GM23338 (cell line): ENCODE data around the gene DRAXIN. TPM values are rescaled to one million over a fixed set of nuclear protein-coding genes. Genes with fewer than 3 reads are reported as not detected.

Experiments used
- ATAC-seq: fragments of 200-7000 bp; cut with Tn5 transposase; 3 replicates; pipeline ENCODE4 v1.9.1; 2020
- DNase-seq: peaks from one replicate; pipeline ENCODE4 v3.0.0-alpha.2; 2015; ENCODE audit warnings: low spot score
- H2AFZ ChIP-seq: fragments of 200-600 bp; sonication (generic); 2 replicates; pipeline ENCODE4 v1.8.0; 2016; ENCODE audit warnings: antibody characterized with exemption, mild to moderate bottlenecking, moderate library complexity
- H3F3A ChIP-seq: fragments of 200-600 bp; sonication (generic); replicated peaks from 2 replicates; pipeline ENCODE4 v1.8.0; 2017; ENCODE audit warnings: antibody characterized with exemption, mixed run types, low read depth
- H3K27ac ChIP-seq: fragments of 200-600 bp; sonication (generic); 2 replicates; pipeline ENCODE4 v1.6.1; 2016; ENCODE audit warnings: low read depth
- H3K27me3 ChIP-seq: fragments of 200-600 bp; sonication (generic); 2 replicates; pipeline ENCODE4 v1.8.0; 2016; ENCODE audit warnings: mild to moderate bottlenecking, mixed run types, moderate library complexity; ENCODE audit not compliant: insufficient read depth
- H3K36me3 ChIP-seq: fragments of 200-600 bp; sonication (generic); 2 replicates; pipeline ENCODE4 v1.8.0; 2016; ENCODE audit warnings: mild to moderate bottlenecking; ENCODE audit not compliant: insufficient read depth
- H3K4me1 ChIP-seq: fragments of 200-600 bp; sonication (generic); 2 replicates; pipeline ENCODE4 v1.8.0; 2016; ENCODE audit warnings: mild to moderate bottlenecking, moderate library complexity; ENCODE audit not compliant: insufficient read depth
- H3K4me2 ChIP-seq: fragments of 200-600 bp; sonication (generic); 2 replicates; pipeline ENCODE4 v1.7.1; 2017; ENCODE audit warnings: mixed run types
- H3K4me3 ChIP-seq: fragments of 200-600 bp; sonication (generic); 2 replicates; pipeline ENCODE4 v1.6.1; 2016; ENCODE audit warnings: mixed run types
- H3K79me2 ChIP-seq: fragments of 200-600 bp; sonication (generic); replicated peaks from 2 replicates; pipeline ENCODE4 v1.8.0; 2017; ENCODE audit warnings: mild to moderate bottlenecking; ENCODE audit not compliant: insufficient read depth
- H3K9me2 ChIP-seq: fragments of 200-600 bp; sonication (generic); 2 replicates; pipeline ENCODE4 v1.8.0; 2017; ENCODE audit not compliant: insufficient read depth
- H4K20me1 ChIP-seq: fragments of 200-600 bp; sonication (generic); replicated peaks from 2 replicates; pipeline ENCODE4 v1.8.0; 2017; ENCODE audit warnings: mild to moderate bottlenecking; ENCODE audit not compliant: insufficient read depth
- H3K27ac Mint-ChIP-seq: 2 replicates; pipeline ENCODE4 v1.8.0; 2020; ENCODE audit warnings: inconsistent platforms, mild to moderate bottlenecking, moderate library complexity, mixed read lengths
- H3K27me3 Mint-ChIP-seq: 3 replicates; pipeline ENCODE4 v1.8.0; 2022; ENCODE audit warnings: low read depth, mild to moderate bottlenecking, moderate library complexity, mixed read lengths, inconsistent platforms; ENCODE audit not compliant: insufficient read depth, poor library complexity
- H3K36me3 Mint-ChIP-seq: 3 replicates; pipeline ENCODE4 v1.8.0; 2021; ENCODE audit warnings: low read depth, mild to moderate bottlenecking, inconsistent platforms, moderate library complexity, mixed read lengths
- H3K4me1 Mint-ChIP-seq: 3 replicates; pipeline ENCODE4 v1.8.0; 2020; ENCODE audit warnings: mild to moderate bottlenecking, inconsistent platforms, mixed read lengths
- H3K4me3 Mint-ChIP-seq: 3 replicates; pipeline ENCODE4 v1.8.0; 2021; ENCODE audit warnings: moderate library complexity, mild to moderate bottlenecking, inconsistent platforms, mixed read lengths
- H3K9me3 Mint-ChIP-seq: 3 replicates; pipeline ENCODE4 v1.8.0; 2020; ENCODE audit warnings: moderate library complexity, mild to moderate bottlenecking, inconsistent platforms, mixed read lengths
- CREB1 ChIP-seq: fragments of 250-450 bp; sonication (Bioruptor Pico); IDR thresholded peaks from 2 replicates; pipeline ENCODE4 v1.5.0; 2020; ENCODE audit warnings: low read depth, mild to moderate bottlenecking, moderate library complexity
- CTCF ChIP-seq, 2 experiments: fragments of 200-600 bp in 1 of 2; sonication (generic) in 1 of 2; conservative IDR thresholded peaks; 2 replicates each; pipeline versions ENCODE4 v1.5.1 to v1.6.1; 2016 to 2017; ENCODE audit warnings: antibody characterized with exemption in 2 of 2, low read depth in 2 of 2, mild to moderate bottlenecking in 2 of 2, moderate library complexity in 1 of 2
- ETS1 ChIP-seq: IDR thresholded peaks from 2 replicates; pipeline ENCODE4 v1.6.1; 2016; ENCODE audit warnings: antibody characterized with exemption
- EZH2 ChIP-seq: fragments of 200-600 bp; sonication (generic); IDR thresholded peaks from one replicate; pipeline ENCODE4 v1.8.0; 2017; ENCODE audit warnings: antibody characterized with exemption, mild to moderate bottlenecking, low read depth; ENCODE audit not compliant: unreplicated experiment
- NANOG ChIP-seq: IDR thresholded peaks from 2 replicates; pipeline ENCODE4 v1.6.1; 2016; ENCODE audit warnings: antibody characterized with exemption, borderline replicate concordance
- POLR2AphosphoS5 ChIP-seq: IDR thresholded peaks from 2 replicates; pipeline ENCODE4 v1.6.1; 2016; ENCODE audit warnings: antibody characterized with exemption, low read depth
- ZNF114 ChIP-seq: fragments of 250-450 bp; sonication (Bioruptor Pico); IDR thresholded peaks from 2 replicates; pipeline ENCODE4 v1.5.0; 2020; ENCODE audit warnings: mild to moderate bottlenecking, moderate library complexity
- polyA plus RNA-seq: library from polyadenylated mRNA; unstranded; fragments of >200 nt; fragmentation: Nextera tagmentation; extraction: Ambion mirVana; gene quantifications from 2 replicates; pipeline ENCODE4 v1.2.1, GENCODE V29; 2016
- total RNA-seq: library from RNA; depleted of rRNA; stranded (reverse); fragments of >200 nt; shearing (Covaris generic); gene quantifications from 2 replicates; pipeline ENCODE4 v1.2.3, GENCODE V29; 2014

The DRAXIN gene
- total and polyA plus RNA-seq, 2 experiments from 2014 or later, result 7.6 to 23.0 TPM

DNA sequence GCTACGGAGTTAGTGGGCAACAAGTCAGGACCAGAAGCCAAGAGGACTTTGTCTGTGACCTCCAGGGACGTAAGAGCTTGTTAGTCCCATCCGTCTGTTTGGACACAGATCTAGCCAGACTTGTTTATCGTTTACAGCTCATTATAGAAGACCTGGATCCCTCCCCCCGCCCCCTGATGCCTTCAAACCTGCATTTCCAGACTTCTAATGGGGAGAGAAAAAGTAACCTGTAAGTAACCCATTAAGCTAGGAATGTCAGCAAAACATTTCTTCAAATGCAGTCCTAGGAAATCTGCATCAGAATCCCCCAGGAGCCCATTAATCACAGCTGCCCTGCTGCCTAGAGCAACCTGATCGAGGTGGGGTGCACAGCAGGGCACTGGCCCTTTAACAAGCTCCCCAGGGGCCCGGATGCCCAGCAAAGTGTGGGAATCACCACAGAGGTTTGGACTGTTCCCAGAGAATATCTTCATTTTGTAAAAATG, 9.2 kb upstream of the DRAXIN start:
- H3K4me3 ChIP-seq, result peak overlapping the region; percentile 97

GRCh38 chr1:11682799-11683198, 8.7 kb upstream of the DRAXIN start:
- Histone ChIP-seq H3K27ac (peak overlapping the region; percentile 97), H3K4me1 (peaks cover 59% of the 10 kb centered on the region), H3K4me3 (peak overlapping the region; percentile 27), H3K79me2 (peaks cover 77% of the 10 kb centered on the region), H3K27me3 (no peaks in the 10 kb centered on the region), H3K9me2 (no peaks in the 10 kb centered on the region), H4K20me1 (peaks cover 25% of the 10 kb centered on the region), H3F3A (peaks cover 50% of the 10 kb centered on the region), H3K36me3 (peaks cover 6% of the 10 kb centered on the region; the same call in 1 of the 2 replicates), H2AFZ (no peak overlapping the region), H3K4me2 (peak overlapping the region; percentile 59)
- ATAC-seq (peak; percentile 6), DNase-seq (peak; percentile 53)
- Mint-ChIP-seq H3K36me3 (peaks cover 50% of the 10 kb centered on the region), H3K4me3 (peak overlapping the region; percentile 84; the same call in 1 of the 3 replicates), H3K27me3 (peaks cover 14% of the 10 kb centered on the region), H3K9me3 (no peaks in the 10 kb centered on the region; the same call in 2 of the 3 replicates), H3K4me1 (peaks cover 59% of the 10 kb centered on the region), H3K27ac (peak overlapping the region; percentile 96)
- TF ChIP-seq POLR2AphosphoS5, result no peak; the same call in 1 of the 2 replicates
- no peak for TF ChIP-seq ETS1
- no peak for TF ChIP-seq CREB1 (CRISPR knock-in tag)
- no peak for TF ChIP-seq EZH2
- no peak for TF ChIP-seq ZNF114 (CRISPR knock-in tag)

More for the DNA sequence above, 9.2 kb upstream of the DRAXIN start:
- H3K36me3 ChIP-seq, result peaks cover 11% of the 10 kb centered on the region
- peaks cover 58% of the 10 kb centered on the region for H3K4me1 Mint-ChIP-seq
- peak overlapping the region; percentile 84 for H3K4me3 Mint-ChIP-seq
- DNase-seq (peak; percentile 96), ATAC-seq (peak; percentile 47)
- no peaks in the 10 kb centered on the region; the same call in 2 of the 3 replicates for H3K9me3 Mint-ChIP-seq
- peaks cover 45% of the 10 kb centered on the region for H3F3A ChIP-seq
- H3K4me1 ChIP-seq, result peaks cover 58% of the 10 kb centered on the region
- TF ChIP-seq POLR2AphosphoS5 (peak; percentile 52), NANOG (peak; percentile 89), CTCF (conservative IDR thresholded peaks at IDR 0.05; ENCODE audit: low read depth in 2 of 2) (no peak), ETS1 (no peak)
- H3K36me3 Mint-ChIP-seq, result peaks cover 52% of the 10 kb centered on the region
- H3K4me2 ChIP-seq, result peak overlapping the region; percentile 79
- peak overlapping the region; percentile 96 for H3K27ac Mint-ChIP-seq
- H3K27ac ChIP-seq, result peak overlapping the region; percentile 100
- peaks cover 75% of the 10 kb centered on the region for H3K79me2 ChIP-seq
- H3K27me3 ChIP-seq, result no peaks in the 10 kb centered on the region
- peaks cover 14% of the 10 kb centered on the region for H3K27me3 Mint-ChIP-seq
- no peaks in the 10 kb centered on the region for H3K9me2 ChIP-seq
- H4K20me1 ChIP-seq, result peaks cover 24% of the 10 kb centered on the region
- no peak overlapping the region for H2AFZ ChIP-seq
